ENCODE measurements around the gene EFNB2. TPM values are rescaled to one million over a fixed set of nuclear protein-coding genes. Genes with fewer than 3 reads are reported as not detected.

The EFNB2 gene
- total RNA-seq, 1 experiment from 2014 or later = 15.9 TPM

GRCh38 chr13:106560821-106561220 lies 25.4 kb upstream of the EFNB2 start (continued):
- TF ChIP-seq ATF6 (CRISPR knock-in tag; IDR thresholded peaks at IDR 0.05) = no peak
- TF ChIP-seq ELF4 (CRISPR knock-in tag; IDR thresholded peaks at IDR 0.05; ENCODE audit: low read depth) = no peak

GRCh38 chr13:106558527-106558926 lies 23.1 kb upstream of the EFNB2 start:
- peaks cover 62% of the 10 kb centered on the region for H3K36me3 Mint-ChIP-seq
- H3K4me3 Mint-ChIP-seq = no peak overlapping the region
- no peak for ATAC-seq
- peak overlapping the region; percentile 75 for H3K27ac Mint-ChIP-seq
- H3K27me3 Mint-ChIP-seq (ENCODE audit: low read depth) = no peaks in the 10 kb centered on the region
- peaks cover 30% of the 10 kb centered on the region for H3K4me1 Mint-ChIP-seq
- TF ChIP-seq IRF1 (CRISPR knock-in tag; IDR thresholded peaks at IDR 0.05) (no peak), ELF4 (CRISPR knock-in tag; IDR thresholded peaks at IDR 0.05; ENCODE audit: low read depth) (no peak), SP1 (CRISPR knock-in tag; conservative IDR thresholded peaks at IDR 0.05) (no peak), E2F4 (CRISPR knock-in tag; IDR thresholded peaks at IDR 0.05; ENCODE audit: borderline replicate concordance, low read depth) (no peak), KAT7 (CRISPR knock-in tag; IDR thresholded peaks at IDR 0.05; ENCODE audit: borderline replicate concordance) (no peak), FOXJ3 (CRISPR knock-in tag; IDR thresholded peaks at IDR 0.05; ENCODE audit: borderline replicate concordance) (no peak), RORB (CRISPR knock-in tag; IDR thresholded peaks at IDR 0.05) (no peak), ZNF219 (CRISPR knock-in tag; IDR thresholded peaks at IDR 0.05; ENCODE audit: borderline replicate concordance) (no peak), CREB1 (CRISPR knock-in tag; IDR thresholded peaks at IDR 0.05) (no peak)
- ChIA-PET POLR2A (no interaction called here), CTCF (no interaction called here)
- no peaks in the 10 kb centered on the region for H3K9me3 Mint-ChIP-seq
- DNase-seq (ENCODE audit: low spot score) = no peak

- Mint-ChIP-seq H3K4me3 (no peak overlapping the region), H3K4me1 (peaks cover 10% of the 10 kb centered on the region), H3K9me3 (no peaks in the 10 kb centered on the region), H3K36me3 (peaks cover 85% of the 10 kb centered on the region), H3K27me3 (ENCODE audit: low read depth) (no peaks in the 10 kb centered on the region), H3K27ac (0 out of 2 replicates have a peak overlapping the region, but pooled peaks have one; percentile 48)
- CTCF ChIA-PET = no interaction called here
- no peak for DNase-seq (ENCODE audit: low spot score)
- POLR2A ChIA-PET = no interaction called here
- ATAC-seq = no peak
- TF ChIP-seq CDX4 (CRISPR knock-in tag; IDR thresholded peaks at IDR 0.05; ENCODE audit: borderline replicate concordance) = no peak
- TF ChIP-seq ZBTB43 (CRISPR knock-in tag; IDR thresholded peaks at IDR 0.05) = no peak
- TF ChIP-seq FOXK1 (CRISPR knock-in tag; IDR thresholded peaks at IDR 0.05) = no peak
- no peak for TF ChIP-seq ZNF138 (CRISPR knock-in tag; conservative IDR thresholded peaks at IDR 0.05)
- no peak for TF ChIP-seq ZNF425 (CRISPR knock-in tag; conservative IDR thresholded peaks at IDR 0.05)
- TF ChIP-seq ZNF219 (CRISPR knock-in tag; IDR thresholded peaks at IDR 0.05; ENCODE audit: borderline replicate concordance) = no peak
- no peak for TF ChIP-seq ZNF396 (CRISPR knock-in tag; IDR thresholded peaks at IDR 0.05; ENCODE audit: borderline replicate concordance)
- TF ChIP-seq FOXP1 (CRISPR knock-in tag; IDR thresholded peaks at IDR 0.05; ENCODE audit: borderline replicate concordance) = no peak
- no peak for TF ChIP-seq CTCF (IDR thresholded peaks at IDR 0.05)
- TF ChIP-seq ZNF317 (CRISPR knock-in tag; IDR thresholded peaks at IDR 0.05; ENCODE audit: borderline replicate concordance, low read depth) = no peak
- no peak for TF ChIP-seq ESRRA (CRISPR knock-in tag; IDR thresholded peaks at IDR 0.05; ENCODE audit: borderline replicate concordance)
- no peak for TF ChIP-seq MYBL2 (CRISPR knock-in tag; IDR thresholded peaks at IDR 0.05)
Observed at GRCh38 chr13:106555631-106556328, 20.3 kb upstream of the EFNB2 start.

Data from WTC11 (cell line).